ENCODE results near the gene AGAP3.

- TF ChIP-seq REST (IDR thresholded peaks at IDR 0.05; ENCODE audit: insufficient read depth in 1 of 2, low read depth in 2 of 2, low read length in 2 of 2) = no peak
- TF ChIP-seq POLR2AphosphoS5 (IDR thresholded peaks at IDR 0.05; ENCODE audit: low read depth, low read length) = no peak
- TF ChIP-seq SIN3A (IDR thresholded peaks at IDR 0.05; ENCODE audit: borderline replicate concordance, insufficient read depth, low read length) = no peak
- no peak for TF ChIP-seq FOXP2 (optimal IDR thresholded peaks at IDR 0.05; ENCODE audit: borderline replicate concordance, extremely low read depth, extremely low read length, insufficient read depth)
Measured at GRCh38 chr7:151046603-151047573, 39.4 kb upstream of the AGAP3 start.

Measured in PFSK-1 (cell line).